CD4-positive, alpha-beta T cell treated with Interleukin-1 beta for 1 hour (primary cell): ENCODE results near the gene STAG1.
"Not testable (repeated sequence)": the region's sequence is repeated elsewhere in the genome, so short reads cannot be mapped to it uniquely, and the experiment has no call there.

Source experiments
- DNase-seq, 2 donors: peaks; one replicate each; pipeline ENCODE4 v3.0.0-alpha.2; 2020 to 2022

STAG1 gene

DNA sequence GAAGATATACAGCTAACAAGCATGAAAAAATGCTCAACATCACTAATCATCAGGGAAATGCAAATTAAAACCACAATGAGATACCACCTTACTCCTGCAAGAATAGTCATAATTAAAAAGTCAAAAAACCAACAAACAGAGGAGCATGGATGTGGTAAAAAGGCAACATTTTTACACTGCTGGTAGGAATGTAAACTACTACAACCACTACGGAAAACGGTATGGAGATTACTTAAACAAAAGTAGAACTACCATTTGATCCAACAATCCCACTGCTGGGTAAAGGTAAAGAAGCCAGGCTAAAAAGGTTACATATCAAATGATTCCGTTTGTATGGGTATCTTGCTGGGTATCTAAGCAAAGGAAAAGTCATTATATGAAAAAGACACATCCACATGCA, 53.8 kb downstream of the STAG1 start:
- DNase-seq = no peak

DNA sequence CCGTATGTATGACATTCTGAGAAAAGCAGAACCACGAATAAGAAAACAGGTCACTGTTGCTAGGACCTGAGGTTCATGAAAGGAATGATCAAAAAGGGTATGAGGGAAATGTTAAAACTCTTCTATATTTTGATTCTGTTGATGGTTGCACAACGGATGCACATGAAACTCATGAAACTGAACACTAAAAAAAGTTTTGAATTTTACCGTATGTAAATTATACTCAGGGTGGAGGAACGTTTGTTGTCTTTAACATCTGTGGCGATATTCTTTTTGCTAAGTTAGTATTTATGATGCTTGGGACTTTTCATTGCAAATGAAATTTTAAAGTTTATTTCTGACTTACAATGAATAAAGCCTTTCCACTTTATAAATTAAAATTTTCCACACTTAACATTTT, 55.4 kb downstream of the STAG1 start:
- no peak for DNase-seq

DNA sequence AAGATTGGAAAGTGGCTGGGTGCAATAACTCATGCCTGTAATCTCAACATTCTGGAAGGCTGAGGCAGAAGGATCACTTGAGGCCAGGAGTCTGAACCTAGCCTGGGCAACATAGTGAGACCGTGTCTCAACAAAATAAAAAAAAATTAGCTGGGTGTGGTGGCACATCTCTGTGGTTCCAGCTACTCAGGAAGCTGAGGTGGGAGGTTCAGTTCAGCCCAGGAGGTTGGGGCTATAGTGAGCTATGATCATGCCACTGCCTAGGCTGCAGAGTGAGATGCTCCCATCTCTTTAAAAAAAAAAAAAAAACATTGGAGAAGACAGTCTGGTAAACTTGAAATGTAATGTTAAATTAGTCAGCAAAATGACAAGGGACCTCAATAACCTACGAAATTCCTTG, 57.9 kb downstream of the STAG1 start:
- peak; percentile 29 to 46 for DNase-seq

DNA sequence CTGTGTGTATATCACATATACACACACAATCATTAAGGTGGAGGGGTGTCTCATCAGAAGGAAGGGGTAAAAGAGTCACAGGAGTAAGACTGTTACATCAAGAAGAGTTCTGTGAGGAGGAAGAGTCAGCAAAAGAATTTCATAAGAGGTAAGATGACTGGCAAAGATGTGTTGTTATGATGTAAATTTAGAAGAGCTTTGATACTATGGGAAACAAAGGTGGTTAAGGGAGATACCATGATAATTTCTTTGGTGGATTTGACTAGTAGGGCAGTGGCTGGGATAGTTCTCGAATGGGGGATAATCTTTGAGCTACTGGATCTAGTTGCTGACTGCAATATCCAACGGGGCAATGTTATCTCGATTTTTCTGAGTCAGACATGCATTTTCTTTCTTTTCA, 61.6 kb downstream of the STAG1 start:
- DNase-seq = no peak

DNA sequence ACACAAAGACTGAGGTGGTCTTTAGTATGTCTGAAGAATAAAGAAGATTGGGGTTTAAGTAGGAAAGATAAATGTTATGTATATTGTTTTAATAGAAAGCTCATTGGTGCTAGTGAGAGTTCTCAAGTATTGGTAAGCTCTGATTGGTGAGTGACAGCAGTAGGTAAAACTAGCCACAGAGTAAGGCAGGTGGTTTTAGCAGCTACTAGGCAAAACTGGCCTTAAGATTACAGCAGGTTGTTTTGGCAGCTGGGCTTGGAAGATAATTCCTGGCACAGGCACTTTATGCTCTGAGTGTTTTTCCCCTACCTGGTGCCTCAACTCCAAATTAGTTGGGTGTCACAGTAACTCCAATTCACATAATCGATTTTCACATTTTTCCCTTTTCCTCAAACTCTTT, 66.3 kb downstream of the STAG1 start:
- DNase-seq = no peak

DNA sequence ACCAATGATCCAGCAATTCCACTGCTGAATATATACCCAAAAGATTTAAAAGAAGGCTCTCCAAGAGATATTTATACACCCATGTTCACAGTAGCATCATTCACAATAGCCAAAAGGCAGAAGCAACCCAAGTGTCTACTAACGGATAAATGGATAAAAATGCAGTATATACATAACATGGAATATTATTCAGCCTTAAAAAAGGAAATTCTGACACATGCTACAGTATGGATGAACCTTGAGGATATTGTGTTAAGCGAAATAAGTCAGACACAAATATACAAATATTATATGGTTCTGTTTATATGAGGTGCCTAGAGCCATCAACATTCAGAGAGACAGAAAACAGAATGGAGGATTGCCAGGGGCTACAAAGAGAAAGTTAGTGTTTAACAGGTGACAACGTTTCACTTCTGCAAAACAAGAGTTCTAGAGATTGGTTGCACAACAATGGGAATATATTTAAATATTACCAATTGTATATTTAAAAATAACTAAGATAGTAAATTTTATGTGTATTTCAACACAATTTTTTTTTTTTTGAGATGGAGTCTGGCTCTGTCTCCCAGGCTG, 69.4 kb downstream of the STAG1 start:
- no peak for DNase-seq

GRCh38 chr3:136678981-136679380, 73.2 kb downstream of the STAG1 start:
- no peak for DNase-seq

GRCh38 chr3:136676009-136676408, 76.2 kb downstream of the STAG1 start:
- DNase-seq = no peak

- no peak for DNase-seq
Observed at GRCh38 chr3:136675150-136675858, 76.9 kb downstream of the STAG1 start.

DNA sequence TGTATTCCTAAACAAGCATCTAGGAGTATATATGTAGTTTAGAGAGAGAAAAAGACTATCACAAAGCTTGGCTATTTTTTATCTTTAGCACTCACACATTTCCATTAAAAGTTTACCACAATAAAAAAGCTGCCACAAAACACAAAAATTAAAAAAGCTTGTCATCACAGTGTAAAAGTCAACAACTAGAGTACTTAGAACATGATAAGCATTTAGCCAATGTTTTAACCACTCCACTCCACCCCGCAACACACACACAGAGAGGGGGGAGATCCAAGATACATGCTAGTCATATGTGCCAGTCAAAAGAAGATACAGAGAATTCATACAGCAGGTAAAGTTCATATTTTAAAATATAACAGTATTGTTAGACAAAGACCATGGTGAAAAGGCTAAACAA, 79.7 kb downstream of the STAG1 start:
- no peak for DNase-seq

DNA sequence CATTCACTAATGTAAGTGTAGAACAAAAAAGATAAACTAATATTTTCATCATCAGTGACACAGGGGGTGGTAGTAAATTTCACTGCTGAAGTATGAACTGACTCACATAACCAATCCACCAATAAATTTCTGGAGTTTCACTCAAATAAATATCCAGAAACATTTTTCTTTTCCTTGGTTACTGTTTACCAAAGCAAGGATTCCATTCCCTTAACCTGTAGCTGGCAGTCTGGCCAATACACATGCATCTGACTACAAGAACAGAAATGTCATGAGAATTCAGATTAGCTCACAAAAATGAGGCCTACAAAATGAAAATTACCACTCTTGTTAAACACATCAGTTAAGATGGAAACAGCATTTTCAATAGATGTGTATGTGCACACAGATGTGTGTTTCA, 80.3 kb downstream of the STAG1 start:
- no peak for DNase-seq

- no peak for DNase-seq
Observed at GRCh38 chr3:136670166-136670565, 82.0 kb downstream of the STAG1 start.

- DNase-seq = no peak
Observed at GRCh38 chr3:136667081-136667480, 85.1 kb downstream of the STAG1 start.

DNA sequence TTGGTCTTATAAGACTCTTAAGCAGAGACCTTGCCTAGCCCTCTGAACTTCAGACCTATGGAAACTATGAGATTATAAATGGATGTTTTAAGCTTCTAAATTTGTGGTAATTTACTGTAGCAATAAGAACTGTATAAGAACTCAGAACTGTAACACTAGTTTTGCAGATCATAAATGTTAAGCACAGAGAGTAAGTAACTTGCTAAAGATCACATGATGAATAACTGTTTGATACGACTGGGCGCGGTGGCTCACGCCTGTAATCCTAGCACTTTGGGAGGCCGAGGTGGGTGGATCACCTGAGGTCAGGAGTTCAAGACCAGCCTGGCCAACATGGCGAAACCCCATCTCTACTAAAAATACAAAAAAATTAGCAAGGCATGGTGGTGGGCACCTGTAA, 85.9 kb downstream of the STAG1 start:
- not testable (repeated sequence) for DNase-seq

DNA sequence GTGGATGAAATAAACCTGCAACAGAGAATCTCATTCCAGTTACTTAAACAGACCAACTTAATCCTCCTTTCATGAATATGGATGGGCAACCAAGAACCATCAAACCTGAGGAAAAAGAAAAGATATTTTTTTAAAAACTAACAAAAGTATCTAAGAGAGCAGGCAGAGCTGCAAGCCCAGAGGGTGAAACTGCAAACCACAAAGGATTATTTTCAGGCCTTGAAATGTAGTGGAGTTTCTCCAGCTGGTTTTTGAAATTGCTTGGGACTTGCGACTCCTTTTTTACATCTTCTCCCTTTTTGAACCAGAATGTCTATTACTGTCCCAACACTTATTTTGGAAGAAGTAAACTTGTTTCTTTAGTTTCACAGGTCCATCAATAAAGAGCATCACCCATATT, 87.4 kb downstream of the STAG1 start:
- DNase-seq = no peak

DNA sequence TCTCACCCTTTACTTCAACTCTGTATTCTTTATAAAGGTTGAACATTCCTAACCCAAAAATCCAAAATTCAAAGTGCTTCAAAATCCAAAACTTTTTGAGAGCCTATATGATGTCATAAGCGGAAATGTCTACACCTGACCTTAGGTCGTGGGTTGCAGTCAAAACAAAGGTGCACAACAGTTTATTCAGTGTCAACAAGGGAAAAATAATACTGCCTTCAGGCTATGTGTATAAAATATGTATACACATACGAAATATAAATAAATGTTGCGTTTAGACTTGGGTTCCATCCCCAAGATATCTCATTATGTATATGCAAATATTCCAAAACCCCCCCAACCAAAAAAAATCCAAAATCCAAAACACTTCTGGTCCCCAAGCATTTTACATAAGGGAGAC, 90.9 kb downstream of the STAG1 start:
- no peak for DNase-seq

- no peak for DNase-seq
Observed at GRCh38 chr3:136658946-136659682, 93.1 kb downstream of the STAG1 start.

DNA sequence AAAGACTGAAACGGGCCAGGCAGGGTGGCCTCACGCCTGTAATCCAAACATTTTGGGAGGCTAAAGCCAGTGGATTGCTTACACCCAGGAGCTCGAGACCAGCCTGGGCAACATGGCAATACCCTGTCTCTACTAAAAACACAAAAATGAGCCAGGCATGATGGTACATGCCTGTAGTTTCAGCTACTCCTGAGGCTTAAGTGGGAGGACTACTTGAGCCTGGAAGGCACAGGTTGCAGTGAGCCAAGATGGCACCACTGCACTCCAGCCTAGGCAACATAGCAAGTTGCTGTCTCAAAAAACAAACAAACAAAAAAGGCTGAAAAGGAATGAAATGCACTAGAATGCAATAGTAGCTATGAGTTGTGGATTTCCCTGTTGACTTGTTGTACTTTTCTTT, 94.7 kb downstream of the STAG1 start:
- DNase-seq = no peak

- DNase-seq = no peak
Observed at GRCh38 chr3:136653628-136654027, 98.5 kb downstream of the STAG1 start.

DNA sequence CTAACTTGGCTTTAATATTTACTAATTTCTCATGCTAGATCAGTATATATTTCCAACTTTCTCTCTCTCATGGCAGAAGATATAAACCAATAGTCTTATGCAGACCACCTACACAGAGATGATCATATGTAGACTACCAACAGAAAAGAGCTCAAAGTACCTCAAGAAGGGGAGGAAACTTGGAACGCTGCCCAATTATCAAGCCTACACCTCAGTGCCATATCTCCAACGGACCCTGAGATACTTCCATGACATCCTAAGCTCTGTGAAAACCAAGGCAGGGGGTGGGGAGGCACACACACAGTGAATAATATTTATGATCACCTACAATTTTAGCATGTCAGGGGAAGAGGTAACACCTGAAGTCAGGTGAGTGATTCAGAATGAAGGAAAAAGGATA, 100.6 kb downstream of the STAG1 start:
- DNase-seq = no peak

- no peak for DNase-seq
Observed at GRCh38 chr3:136650461-136650860, 101.7 kb downstream of the STAG1 start.

GRCh38 chr3:136645915-136646314, 106.3 kb downstream of the STAG1 start:
- DNase-seq = no peak

GRCh38 chr3:136644212-136644611, 108.0 kb downstream of the STAG1 start:
- DNase-seq = no peak

DNA sequence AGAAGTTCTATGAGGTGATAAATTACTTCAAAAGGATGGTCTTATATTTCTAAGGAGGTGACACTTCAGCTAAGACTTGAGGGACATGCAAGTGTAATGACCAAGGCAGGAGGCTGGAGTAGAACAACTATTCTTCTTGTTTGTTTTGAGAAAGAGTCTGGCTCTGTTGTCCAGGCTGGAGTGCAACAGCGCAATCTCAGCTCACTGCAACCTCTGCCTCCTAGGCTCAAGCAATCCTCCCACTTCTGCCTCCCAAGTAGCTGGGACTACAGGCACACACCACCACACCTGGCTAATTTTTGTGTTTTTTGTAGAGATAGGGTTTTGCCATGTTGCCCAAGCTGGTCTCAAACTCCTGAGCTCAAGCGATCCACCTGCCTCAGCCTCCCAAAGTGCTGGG, 108.8 kb downstream of the STAG1 start:
- not testable (repeated sequence) for DNase-seq
